GM18873 (cell line): ENCODE data around the gene ITGA6.

ENCODE experiments used
- ATAC-seq: cut with Tn5 transposase; IDR thresholded peaks from one replicate; pipeline ENCODE4 v1.9.1; 2021; ENCODE audit warnings: mild to moderate bottlenecking, moderate library complexity, moderate number of reproducible peaks; ENCODE audit not compliant: unreplicated experiment, low FRiP score

The ITGA6 gene

GRCh38 chr2:172438741-172439508 is 11.5 kb downstream of the ITGA6 start:
- no peak for ATAC-seq

- no peak for ATAC-seq
Observed at GRCh38 chr2:172439509-172439860, 12.1 kb downstream of the ITGA6 start.

GRCh38 chr2:172439911-172440310 is 12.5 kb downstream of the ITGA6 start:
- no peak for ATAC-seq

GRCh38 chr2:172440795-172441194 is 13.4 kb downstream of the ITGA6 start:
- no peak for ATAC-seq

- no peak for ATAC-seq
Observed at GRCh38 chr2:172442072-172442895, 14.9 kb downstream of the ITGA6 start.

GRCh38 chr2:172445851-172446250 is 18.5 kb downstream of the ITGA6 start:
- ATAC-seq = no peak

GRCh38 chr2:172446474-172447063 is 19.2 kb downstream of the ITGA6 start:
- no peak for ATAC-seq

GRCh38 chr2:172447811-172448493 is 20.6 kb downstream of the ITGA6 start:
- no peak for ATAC-seq

GRCh38 chr2:172448544-172449267 is 21.3 kb downstream of the ITGA6 start:
- no peak for ATAC-seq

- no peak for ATAC-seq
Observed at GRCh38 chr2:172449911-172450550, 22.6 kb downstream of the ITGA6 start.

GRCh38 chr2:172451923-172452322 is 24.5 kb downstream of the ITGA6 start:
- no peak for ATAC-seq

- ATAC-seq = no peak
Observed at GRCh38 chr2:172452845-172453244, 25.5 kb downstream of the ITGA6 start.

- no peak for ATAC-seq
Observed at GRCh38 chr2:172454404-172455120, 27.2 kb downstream of the ITGA6 start.

GRCh38 chr2:172455121-172455515 is 27.7 kb downstream of the ITGA6 start:
- no peak for ATAC-seq

- no peak for ATAC-seq
Observed at GRCh38 chr2:172456002-172456401, 28.6 kb downstream of the ITGA6 start.

- ATAC-seq = no peak
Observed at GRCh38 chr2:172457536-172457935, 30.1 kb downstream of the ITGA6 start.

- ATAC-seq = no peak
Observed at GRCh38 chr2:172458561-172459124, 31.3 kb downstream of the ITGA6 start.

GRCh38 chr2:172460780-172461201 is 33.4 kb downstream of the ITGA6 start:
- no peak for ATAC-seq
